ENCODE results near the gene MAB21L3. TPM values are rescaled to one million over a fixed set of nuclear protein-coding genes. Genes with fewer than 3 reads are reported as not detected.
A peak's percentile ranks its signal among the peaks of the same experiment; 100 is the strongest.

Gene MAB21L3
- total and polyA plus RNA-seq, 9 donors, result 0.29 TPM; not detected in 8

DNA sequence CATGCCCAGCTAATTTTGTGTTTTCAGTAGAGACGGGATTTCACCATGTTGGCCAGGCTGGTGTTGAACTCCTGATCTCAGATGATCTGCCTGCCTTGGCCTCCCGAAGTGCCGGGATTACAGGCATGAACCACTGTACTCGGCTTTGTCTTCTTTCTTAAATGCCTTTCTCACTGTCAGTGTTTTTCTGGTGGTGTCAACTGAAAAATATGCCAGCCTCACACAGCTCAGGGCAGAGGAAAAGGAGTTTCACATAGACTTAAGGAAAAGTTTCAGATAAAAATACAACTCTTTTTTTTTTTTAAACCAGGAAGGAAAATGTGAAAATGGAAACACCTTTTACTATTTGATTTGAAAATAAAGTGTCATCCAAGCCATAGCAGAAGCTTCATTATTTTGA lies 4.6 kb upstream of the MAB21L3 start:
- no peak overlapping the region for H3K27ac ChIP-seq (ENCODE audit: low read length)
- no peaks in the 10 kb centered on the region for H3K36me3 ChIP-seq (ENCODE audit: control insufficient read depth, insufficient read depth, low read length)
- H3K27me3 ChIP-seq (ENCODE audit: control insufficient read depth, insufficient read depth, low read length), result no peaks in the 10 kb centered on the region
- no peak overlapping the region for H3K4me3 ChIP-seq (ENCODE audit: low read length)
- no peaks in the 10 kb centered on the region for H3K9me3 ChIP-seq (replicated peaks; ENCODE audit: control insufficient read depth, low read depth, low read length)
- WGBS (ENCODE audit: insufficient coverage), result 79% methylated on average over 3 of the region's 4 CpGs
- peaks cover 2% of the 10 kb centered on the region for H3K4me1 ChIP-seq (ENCODE audit: control insufficient read depth, insufficient read depth, low read length)
- no peak for DNase-seq

DNA sequence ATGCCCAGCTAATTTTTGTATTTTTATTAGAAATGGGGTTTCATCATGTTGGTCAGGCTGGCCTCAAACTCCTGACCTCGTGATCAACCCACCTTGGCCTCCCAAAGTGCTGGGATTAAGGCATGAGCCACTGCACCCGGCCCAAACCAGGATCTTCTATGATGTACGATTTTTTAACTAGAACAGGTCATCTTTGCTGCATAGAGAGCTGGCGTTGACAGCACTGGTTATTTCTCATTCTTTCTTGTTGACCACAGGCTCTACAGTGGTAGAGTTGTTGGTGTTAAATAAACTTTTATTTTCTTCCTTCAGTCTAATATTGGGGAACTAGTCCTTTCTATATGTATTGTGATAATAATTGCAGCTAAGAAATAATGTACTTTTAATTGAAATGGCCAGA lies 3.8 kb upstream of the MAB21L3 start:
- 67% methylated on average over 2 of the region's 4 CpGs for WGBS (ENCODE audit: insufficient coverage)
- Histone ChIP-seq H3K4me1 (ENCODE audit: control insufficient read depth, insufficient read depth, low read length) (peaks cover 2% of the 10 kb centered on the region), H3K36me3 (ENCODE audit: control insufficient read depth, insufficient read depth, low read length) (no peaks in the 10 kb centered on the region), H3K27ac (ENCODE audit: low read length) (no peak overlapping the region), H3K27me3 (ENCODE audit: control insufficient read depth, insufficient read depth, low read length) (no peaks in the 10 kb centered on the region), H3K4me3 (ENCODE audit: low read length) (no peak overlapping the region), H3K9me3 (replicated peaks; ENCODE audit: control insufficient read depth, low read depth, low read length) (no peaks in the 10 kb centered on the region)
- DNase-seq, result no peak

DNA sequence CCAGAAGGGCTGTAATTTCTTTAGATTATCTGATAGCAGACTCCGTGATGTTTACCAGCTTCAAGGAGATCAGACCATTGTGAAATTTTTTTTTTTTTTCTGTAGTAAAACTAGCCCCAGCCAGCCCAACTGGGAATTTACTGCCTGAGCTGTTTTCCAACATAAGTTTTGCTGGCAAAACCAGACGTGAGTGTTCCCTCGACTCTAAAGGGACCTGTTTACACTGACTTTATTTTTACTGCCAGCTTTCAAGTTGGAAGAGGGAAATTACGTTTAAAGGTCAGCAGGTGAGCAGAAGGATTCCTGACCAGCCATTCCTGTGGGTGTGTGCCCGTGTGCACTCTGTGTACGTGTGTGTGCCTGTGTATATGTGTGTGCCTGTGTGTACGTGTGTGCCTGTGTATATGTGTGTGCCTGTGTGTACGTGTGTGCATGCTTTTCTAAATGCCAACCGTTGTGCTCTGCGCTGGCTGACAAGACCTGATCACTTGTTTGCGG lies 374 bp downstream of the MAB21L3 start:
- no peaks in the 10 kb centered on the region for H3K36me3 ChIP-seq (ENCODE audit: control insufficient read depth, insufficient read depth, low read length)
- WGBS (ENCODE audit: insufficient coverage), result 21% methylated on average over 9 of the region's 11 CpGs
- H3K4me3 ChIP-seq (ENCODE audit: low read length), result no peak overlapping the region
- H3K27ac ChIP-seq (ENCODE audit: low read length), result no peak overlapping the region
- H3K27me3 ChIP-seq (ENCODE audit: control insufficient read depth, insufficient read depth, low read length), result no peaks in the 10 kb centered on the region
- H3K9me3 ChIP-seq (replicated peaks; ENCODE audit: control insufficient read depth, low read depth, low read length), result no peaks in the 10 kb centered on the region
- no peak for DNase-seq
- peaks cover 5% of the 10 kb centered on the region for H3K4me1 ChIP-seq (ENCODE audit: control insufficient read depth, insufficient read depth, low read length)

DNA sequence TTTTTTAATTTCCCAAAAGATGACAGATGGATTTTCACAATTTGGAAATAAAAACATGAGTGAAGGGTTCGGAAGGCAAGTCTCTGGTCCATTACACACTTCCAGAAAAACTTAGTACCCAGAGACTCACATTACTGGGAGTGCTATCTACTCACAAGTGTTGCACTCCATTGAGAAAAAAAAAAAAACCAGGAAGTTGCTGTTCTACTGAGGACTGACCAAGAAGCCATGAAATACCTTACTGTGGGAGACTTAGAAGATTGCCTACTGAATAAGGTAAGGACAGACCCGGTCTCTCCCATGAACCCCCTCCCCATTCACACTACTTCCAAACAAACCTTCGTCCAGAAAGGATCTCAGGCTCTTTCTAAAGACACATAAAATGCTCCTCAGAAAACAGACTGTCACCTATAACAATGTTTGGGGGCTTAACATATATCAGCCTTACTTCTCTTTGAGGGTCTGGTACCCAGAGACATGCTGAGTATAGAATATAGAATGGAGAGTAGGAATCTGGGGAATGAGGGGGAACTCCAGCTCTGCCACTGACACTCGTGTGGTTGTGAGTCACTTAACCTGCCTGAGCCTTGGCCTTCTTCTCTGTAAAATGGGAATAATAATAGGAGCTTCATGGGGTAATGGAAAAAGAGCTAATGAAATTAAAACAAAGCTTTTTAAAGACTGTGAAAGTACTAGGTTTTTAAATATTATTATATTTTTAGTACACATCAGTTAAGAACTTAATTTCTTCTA lies 1.4 kb downstream of the MAB21L3 start:
- Histone ChIP-seq H3K36me3 (ENCODE audit: control insufficient read depth, insufficient read depth, low read length) (no peaks in the 10 kb centered on the region), H3K9me3 (replicated peaks; ENCODE audit: control insufficient read depth, low read depth, low read length) (no peaks in the 10 kb centered on the region), H3K27ac (ENCODE audit: low read length) (no peak overlapping the region), H3K4me1 (ENCODE audit: control insufficient read depth, insufficient read depth, low read length) (peaks cover 5% of the 10 kb centered on the region), H3K4me3 (ENCODE audit: low read length) (no peak overlapping the region), H3K27me3 (ENCODE audit: control insufficient read depth, insufficient read depth, low read length) (no peaks in the 10 kb centered on the region)
- no peak for DNase-seq
- 63% methylated on average over 1 of the region's 4 CpGs for WGBS (ENCODE audit: insufficient coverage)

DNA sequence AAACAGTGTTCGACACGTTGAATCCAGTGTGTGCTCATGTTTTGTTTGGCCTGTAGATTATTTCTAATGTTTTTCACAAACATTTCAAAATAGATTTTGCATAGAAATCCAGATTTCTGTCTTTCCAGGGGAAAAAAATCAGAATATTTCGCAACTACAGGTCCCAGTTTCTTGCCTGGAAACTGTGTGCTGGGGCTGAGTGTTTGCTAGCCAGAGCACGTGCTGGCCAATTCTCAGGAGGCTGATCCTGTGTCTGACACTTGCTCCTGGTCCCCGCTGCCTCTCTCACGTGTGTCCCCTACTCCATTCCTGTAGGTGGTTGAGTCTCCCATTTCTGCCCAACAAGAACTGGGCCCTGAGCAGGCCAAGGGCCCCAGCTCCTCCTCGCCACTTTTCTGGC lies 2.4 kb downstream of the MAB21L3 start:
- WGBS (ENCODE audit: insufficient coverage), result 54% methylated on average over 5 of the region's 7 CpGs
- no peak overlapping the region for H3K27ac ChIP-seq (ENCODE audit: low read length)
- no peak overlapping the region for H3K4me3 ChIP-seq (ENCODE audit: low read length)
- no peaks in the 10 kb centered on the region for H3K27me3 ChIP-seq (ENCODE audit: control insufficient read depth, insufficient read depth, low read length)
- H3K36me3 ChIP-seq (ENCODE audit: control insufficient read depth, insufficient read depth, low read length), result no peaks in the 10 kb centered on the region
- DNase-seq, result no peak
- no peaks in the 10 kb centered on the region for H3K9me3 ChIP-seq (replicated peaks; ENCODE audit: control insufficient read depth, low read depth, low read length)
- peaks cover 5% of the 10 kb centered on the region for H3K4me1 ChIP-seq (ENCODE audit: control insufficient read depth, insufficient read depth, low read length)

DNA sequence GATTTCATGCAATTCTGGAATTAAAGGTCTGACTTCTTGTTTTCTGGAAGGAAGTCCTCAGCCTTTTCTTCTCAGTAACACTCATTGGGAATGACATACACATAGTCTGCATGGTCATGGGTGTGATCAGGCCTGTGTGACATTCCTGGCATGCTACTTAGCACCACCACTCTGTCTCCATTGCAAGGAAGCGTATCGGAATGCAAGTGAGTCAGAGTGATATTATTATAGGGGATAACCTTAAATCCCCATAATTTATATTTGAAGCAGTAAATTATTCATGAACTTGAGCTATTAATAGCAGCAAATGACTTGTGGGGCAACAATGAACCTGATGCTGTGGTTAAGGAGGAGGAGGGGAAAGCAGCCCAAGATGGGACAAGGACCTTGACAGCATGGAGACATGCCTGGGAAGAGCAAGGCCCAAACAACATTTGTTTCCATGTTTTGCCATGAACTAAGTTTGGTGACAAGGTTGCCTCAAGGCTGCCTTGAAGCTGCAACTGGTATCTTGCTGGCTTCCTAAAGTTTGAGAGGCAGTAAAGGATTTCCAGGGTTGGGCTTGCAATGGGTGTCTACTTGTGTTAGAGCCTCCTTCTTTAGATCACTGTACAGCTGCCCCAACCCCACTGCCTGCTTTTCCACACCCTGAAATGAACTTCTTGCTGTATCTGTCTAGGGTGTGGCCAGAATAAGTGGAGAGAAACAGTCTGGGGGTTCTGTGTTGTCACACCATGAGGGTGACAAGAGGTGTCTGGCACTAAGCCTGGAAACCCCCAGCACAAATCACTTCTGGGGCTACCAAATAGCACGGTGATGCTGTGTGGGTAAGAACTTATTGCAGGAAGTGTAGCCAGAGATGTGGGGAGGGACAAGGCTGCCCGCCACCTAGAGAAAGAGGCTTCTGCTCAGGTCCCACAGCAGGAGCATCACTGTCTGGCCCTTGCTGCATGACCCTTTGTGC lies 4.6 kb downstream of the MAB21L3 start:
- Histone ChIP-seq H3K9me3 (replicated peaks; ENCODE audit: control insufficient read depth, low read depth, low read length) (no peaks in the 10 kb centered on the region), H3K36me3 (ENCODE audit: control insufficient read depth, insufficient read depth, low read length) (no peaks in the 10 kb centered on the region), H3K27me3 (ENCODE audit: control insufficient read depth, insufficient read depth, low read length) (no peaks in the 10 kb centered on the region), H3K4me3 (ENCODE audit: low read length) (no peak overlapping the region), H3K27ac (ENCODE audit: low read length) (no peak overlapping the region), H3K4me1 (ENCODE audit: control insufficient read depth, insufficient read depth, low read length) (peaks cover 3% of the 10 kb centered on the region)
- DNase-seq, result peak; percentile 11
- WGBS (ENCODE audit: insufficient coverage), result 80% methylated on average over 1 of the region's 4 CpGs

DNA sequence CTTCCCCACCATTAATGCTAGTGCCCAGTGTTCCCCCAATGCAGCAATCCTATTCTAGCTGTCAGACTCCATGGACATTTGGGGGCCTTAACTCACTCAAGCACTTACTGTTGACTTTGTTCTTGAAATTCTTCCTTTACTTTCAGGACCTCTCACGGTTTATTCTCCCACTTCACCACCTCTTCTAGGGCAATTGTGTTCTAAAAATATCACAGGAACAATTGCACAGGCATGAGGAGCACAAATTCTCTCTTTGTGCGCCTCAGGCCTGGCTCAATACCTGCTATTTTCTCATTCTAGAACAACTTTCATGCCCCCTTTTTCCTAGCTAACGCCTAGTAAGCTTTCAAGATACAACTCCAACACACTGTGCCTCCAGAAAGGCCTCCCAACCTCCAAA lies 7.3 kb downstream of the MAB21L3 start:
- peaks cover 3% of the 10 kb centered on the region for H3K4me1 ChIP-seq (ENCODE audit: control insufficient read depth, insufficient read depth, low read length)
- 81% methylated on average over 3 of the region's 3 CpGs for WGBS (ENCODE audit: insufficient coverage)
- H3K36me3 ChIP-seq (ENCODE audit: control insufficient read depth, insufficient read depth, low read length), result no peaks in the 10 kb centered on the region
- H3K27me3 ChIP-seq (ENCODE audit: control insufficient read depth, insufficient read depth, low read length), result peaks cover 2% of the 10 kb centered on the region
- H3K27ac ChIP-seq (ENCODE audit: low read length), result no peak overlapping the region
- H3K4me3 ChIP-seq (ENCODE audit: low read length), result no peak overlapping the region
- DNase-seq, result no peak
- H3K9me3 ChIP-seq (replicated peaks; ENCODE audit: control insufficient read depth, low read depth, low read length), result no peaks in the 10 kb centered on the region

DNA sequence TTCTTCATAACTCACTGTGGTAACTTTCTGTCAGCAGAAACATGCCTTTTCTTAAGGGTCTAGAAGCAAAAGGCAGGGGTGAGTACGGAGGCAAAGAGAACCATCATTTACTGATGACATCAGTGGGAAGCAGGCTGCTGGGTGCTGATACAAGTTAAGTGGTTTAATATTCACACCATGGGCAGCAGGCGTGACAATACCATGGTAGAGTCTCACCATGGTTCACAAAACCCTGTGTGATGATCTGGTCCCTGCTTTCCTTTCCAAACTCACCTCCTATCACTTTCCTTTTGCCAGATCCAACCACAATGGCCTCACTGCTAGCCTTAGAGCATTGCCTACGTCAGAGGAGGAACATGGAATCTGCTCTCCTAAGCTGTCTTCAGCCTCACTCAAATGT lies 8.7 kb downstream of the MAB21L3 start:
- WGBS (ENCODE audit: insufficient coverage), result 70% methylated on average over 2 of the region's 3 CpGs
- no peaks in the 10 kb centered on the region for H3K9me3 ChIP-seq (replicated peaks; ENCODE audit: control insufficient read depth, low read depth, low read length)
- H3K27ac ChIP-seq (ENCODE audit: low read length), result no peak overlapping the region
- no peaks in the 10 kb centered on the region for H3K36me3 ChIP-seq (ENCODE audit: control insufficient read depth, insufficient read depth, low read length)
- peaks cover 3% of the 10 kb centered on the region for H3K4me1 ChIP-seq (ENCODE audit: control insufficient read depth, insufficient read depth, low read length)
- H3K4me3 ChIP-seq (ENCODE audit: low read length), result no peak overlapping the region
- no peak for DNase-seq
- H3K27me3 ChIP-seq (ENCODE audit: control insufficient read depth, insufficient read depth, low read length), result peaks cover 4% of the 10 kb centered on the region

DNA sequence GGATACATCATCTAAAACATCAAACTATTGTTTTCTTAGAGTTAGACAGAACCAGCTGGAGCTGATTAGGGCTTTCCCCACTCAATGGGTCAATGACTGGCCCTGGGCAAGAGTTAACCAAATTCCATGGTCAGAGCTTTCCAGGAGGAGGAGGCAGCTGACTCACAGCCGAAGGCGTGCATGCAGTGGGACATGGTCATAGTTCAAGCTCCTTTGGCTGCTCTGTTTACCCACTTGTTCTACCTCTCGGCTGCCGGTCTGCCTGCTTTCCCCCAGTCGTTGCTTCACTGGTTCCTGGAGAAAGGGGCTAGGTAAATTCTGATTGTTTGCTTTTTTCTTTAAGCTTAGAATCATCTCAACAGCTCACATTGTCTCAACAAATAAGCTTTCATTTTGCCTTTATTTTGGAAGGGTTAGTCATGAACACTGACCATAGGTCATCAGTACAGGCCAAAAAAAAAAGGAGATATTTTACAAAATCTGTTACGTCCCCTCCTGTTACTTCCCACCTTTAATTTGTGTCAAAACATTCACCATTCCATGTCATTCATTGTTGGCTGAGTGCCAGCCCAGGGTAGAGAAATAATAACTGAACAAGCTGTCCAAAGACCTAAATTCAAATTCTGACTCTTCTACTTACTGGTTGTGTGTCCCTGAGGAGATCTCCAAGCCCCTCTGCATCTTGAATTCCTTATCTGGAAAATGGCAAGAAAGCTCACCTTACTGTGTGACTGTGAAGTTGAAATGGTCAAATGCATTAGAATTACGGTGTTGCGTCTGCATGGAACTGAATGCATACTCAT lies 12.0 kb downstream of the MAB21L3 start:
- H3K27ac ChIP-seq (ENCODE audit: low read length), result no peak overlapping the region
- H3K27me3 ChIP-seq (ENCODE audit: control insufficient read depth, insufficient read depth, low read length), result peaks cover 11% of the 10 kb centered on the region
- H3K4me1 ChIP-seq (ENCODE audit: control insufficient read depth, insufficient read depth, low read length), result no peaks in the 10 kb centered on the region
- no peak overlapping the region for H3K4me3 ChIP-seq (ENCODE audit: low read length)
- no peaks in the 10 kb centered on the region for H3K9me3 ChIP-seq (replicated peaks; ENCODE audit: control insufficient read depth, low read depth, low read length)
- WGBS (ENCODE audit: insufficient coverage), result 25% methylated on average over 2 of the region's 8 CpGs
- H3K36me3 ChIP-seq (ENCODE audit: control insufficient read depth, insufficient read depth, low read length), result no peaks in the 10 kb centered on the region
- DNase-seq, result no peak

Measured in muscle of leg (tissue), 11 donors.